ENCODE data around the gene CEL. TPM values are rescaled to one million over a fixed set of nuclear protein-coding genes. Genes with fewer than 3 reads are reported as not detected.

CEL gene
- total RNA-seq, 1 experiment from 2014 or later = 6.9 TPM

DNA sequence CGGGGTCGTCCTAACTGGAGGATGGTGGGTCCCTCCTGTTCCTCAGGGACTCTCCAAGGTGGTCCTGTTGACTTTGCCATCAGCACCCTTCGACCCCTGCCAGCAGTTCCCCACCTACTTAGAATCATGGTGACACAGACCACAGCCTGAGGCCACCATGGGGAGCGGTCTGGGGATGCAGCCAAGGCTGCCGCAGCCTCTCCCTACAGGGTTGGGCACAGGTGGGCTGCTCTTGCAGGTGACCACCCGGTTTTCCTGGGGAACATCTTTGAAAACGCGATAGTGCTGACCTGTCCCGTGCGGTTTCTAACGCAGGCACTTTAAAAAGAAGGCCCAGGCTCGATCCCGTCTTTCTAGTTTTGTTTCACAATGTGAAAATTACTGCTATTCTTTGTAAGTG lies 12.7 kb upstream of the CEL start:
- no peak overlapping the region for H3K9ac ChIP-seq (ENCODE audit: low read length)
- POLR2A ChIA-PET = interaction anchor here (1.5 kb wide), 1 partner anchor 19 kb away, joined by 4 read pairs; the partner anchor contains the start of gene GTF3C5
- H3K27ac ChIP-seq (ENCODE audit: low read depth, low read length) = no peak overlapping the region
- intact Hi-C loops (cut with micrococcal nuclease) = no loop called here
- BruUV-seq (replicated peaks) = no TSS peak
- no peaks in the 10 kb centered on the region for H3K9me2 ChIP-seq (ENCODE audit: insufficient read depth)
- no peak for ATAC-seq
- no peaks in the 10 kb centered on the region for H3K4me1 ChIP-seq (ENCODE audit: control insufficient read depth in 1 of 2, insufficient read depth in 2 of 2, low read length in 2 of 2)
- no peak overlapping the region for H3K4me3 ChIP-seq (replicated peaks in 1 of 2; ENCODE audit: low read depth in 1 of 2, low read length in 2 of 2)
- no peak overlapping the region for H2AFZ ChIP-seq (ENCODE audit: low read depth, low read length, poor library complexity, severe bottlenecking)
- no peaks in the 10 kb centered on the region for H3K9me3 ChIP-seq (ENCODE audit: control insufficient read depth in 1 of 2, insufficient read depth in 1 of 2, low read depth in 1 of 2, low read length in 2 of 2)
- CTCF ChIA-PET = interaction anchor here (1.0 to 1.6 kb wide), 3 partner anchors 86 to 100 kb away, joined by 4 to 7 read pairs (median 5); no protein-coding TSS in a partner anchor
- no peaks in the 10 kb centered on the region for H4K20me1 ChIP-seq (ENCODE audit: insufficient read depth)
- RAD21 ChIA-PET (ENCODE audit: low non-redundant PET in 1 of 2, low total read pairs in 2 of 2, uncharacterized antibody in 2 of 2, unreplicated experiment in 2 of 2) = no interaction called here
- H3K4me2 ChIP-seq (ENCODE audit: low read length) = no peak overlapping the region
- no peak for DNase-seq (ENCODE audit: low read depth, low spot score)
- no peaks in the 10 kb centered on the region; the same call in 1 of the 2 replicates for H3K79me2 ChIP-seq (ENCODE audit: insufficient read depth, low read length)
- H3K36me3 ChIP-seq (ENCODE audit: control insufficient read depth in 1 of 2, insufficient read depth in 2 of 2, low read length in 2 of 2) = peaks cover 32 to 50% of the 10 kb centered on the region in 2 experiments; a peak in 3 of 4 replicates
- TF ChIP-seq POLR2A (IDR thresholded peaks at IDR 0.05; ENCODE audit: borderline replicate concordance, extremely low read depth, insufficient read depth, insufficient read length) (no peak), ZBTB33 (IDR thresholded peaks at IDR 0.05; ENCODE audit: extremely low read depth, insufficient replicate concordance, low read length) (no peak), YY1 (IDR thresholded peaks at IDR 0.05; ENCODE audit: extremely low read depth, insufficient replicate concordance, low read depth, low read length) (no peak), JUND (IDR thresholded peaks at IDR 0.05) (no peak), CTCF (IDR thresholded peaks at IDR 0.05 in 2 of 3, conservative IDR thresholded peaks at IDR 0.05 in 1 of 3; ENCODE audit: borderline replicate concordance in 1 of 3, insufficient read depth in 1 of 3, low read depth in 2 of 3, low read length in 2 of 3) (no peak), TCF7L2 (IDR thresholded peaks at IDR 0.05; ENCODE audit: borderline replicate concordance, extremely low read depth, insufficient read depth, insufficient read length) (no peak), MAX (IDR thresholded peaks at IDR 0.05) (no peak), EZH2phosphoT487 (IDR thresholded peaks at IDR 0.05; ENCODE audit: borderline replicate concordance) (no peak), POLR2AphosphoS5 (IDR thresholded peaks at IDR 0.05; ENCODE audit: low read depth, low read length) (no peak), CEBPB (IDR thresholded peaks at IDR 0.05; ENCODE audit: low read depth) (no peak), ZNF274 (IDR thresholded peaks at IDR 0.05; ENCODE audit: low read depth, low read length) (no peak), SIN3A (IDR thresholded peaks at IDR 0.05; ENCODE audit: low read depth) (no peak), SRF (IDR thresholded peaks at IDR 0.05; ENCODE audit: low read depth) (no peak), CBX3 (IDR thresholded peaks at IDR 0.05; ENCODE audit: low read depth) (no peak), ZFX (IDR thresholded peaks at IDR 0.05) (no peak), FOSL1 (IDR thresholded peaks at IDR 0.05; ENCODE audit: low read depth) (no peak), EGR1 (IDR thresholded peaks at IDR 0.05; ENCODE audit: low read depth) (no peak)
- TF ChIP-seq, protein P1, sequence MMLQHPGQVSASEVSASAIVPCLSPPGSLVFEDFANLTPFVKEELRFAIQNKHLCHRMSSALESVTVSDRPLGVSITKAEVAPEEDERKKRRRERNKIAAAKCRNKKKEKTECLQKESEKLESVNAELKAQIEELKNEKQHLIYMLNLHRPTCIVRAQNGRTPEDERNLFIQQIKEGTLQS (IDR thresholded peaks at IDR 0.05) = no peak
- no peaks in the 10 kb centered on the region for H3K27me3 ChIP-seq (ENCODE audit: insufficient read depth, low read length)
